Spleen (tissue), 7 donors: Measurements from ENCODE around the gene RGS1.

Source experiments
- CTCF ChIP-seq, 11 experiments: fragments of 200-600 bp in 7 of 11; fragments of 450-650 bp in 4 of 11; sonication (generic) in 4 of 11; IDR thresholded peaks in 8 of 11; conservative IDR thresholded peaks in 3 of 11; 1 replicate in 7 of 11; 2 replicates in 4 of 11; pipeline versions ENCODE4 v1.4.0 to v1.8.0; 2016 to 2021; ENCODE audit warnings: antibody characterized with exemption in 11 of 11, inconsistent platforms in 4 of 11, mild to moderate bottlenecking in 1 of 11
- POLR2A ChIP-seq, 3 donors: fragments of 450-650 bp; IDR thresholded peaks; one replicate each; pipeline ENCODE4 v1.5.1; 2017; ENCODE audit warnings: antibody characterized with exemption in 3 of 3, mild to moderate bottlenecking in 1 of 3
- POLR2AphosphoS5 ChIP-seq, 3 donors: sonication (generic); formaldehyde crosslinking; IDR thresholded peaks; one replicate each; pipeline ENCODE4 v1.5.1; 2017; ENCODE audit warnings: antibody characterized with exemption in 3 of 3
- donor health status: DM: no; HTN: no; CAD: no; lungs with moderate emphysema.
- donor health status: DM: no; HTN: no; CAD: no.
- donor health status: DM: no; HTN: no; CAD: no.

- TF ChIP-seq CTCF (IDR thresholded peaks at IDR 0.05 in 8 of 11, conservative IDR thresholded peaks at IDR 0.05 in 3 of 11) = no peak
- TF ChIP-seq POLR2AphosphoS5 (IDR thresholded peaks at IDR 0.05) = no peak
- TF ChIP-seq POLR2A (IDR thresholded peaks at IDR 0.05) = no peak
Observed at GRCh38 chr1:192539297-192540092, 36.1 kb upstream of the RGS1 start.
